Measurements from ENCODE around the gene CD79A. TPM values are rescaled to one million over a fixed set of nuclear protein-coding genes. Genes with fewer than 3 reads are reported as not detected.

Gene CD79A
- total and polyA plus RNA-seq, 2 donors (not counting 1 experiment from before 2014, with no cell fraction given) = 0.07 to 0.17 TPM

GRCh38 chr19:41915776-41916414, 38.8 kb downstream of the CD79A start:
- no peak for TF ChIP-seq CTCF (conservative IDR thresholded peaks at IDR 0.05 in 1 of 2, IDR thresholded peaks at IDR 0.05 in 1 of 2; ENCODE audit: low read depth in 1 of 2, low read length in 2 of 2)
- no peak for TF ChIP-seq EZH2 (IDR thresholded peaks at IDR 0.05; ENCODE audit: low read length, missing control alignments)
- no peaks in the 10 kb centered on the region for H3K36me3 ChIP-seq (ENCODE audit: control insufficient read depth, insufficient read depth, low read length)

GRCh38 chr19:41917676-41918075, 40.6 kb downstream of the CD79A start:
- H3K9me3 ChIP-seq (ENCODE audit: control insufficient read depth, insufficient read depth, low read depth, low read length) = no peaks in the 10 kb centered on the region
- H2AFZ ChIP-seq (ENCODE audit: low read length) = no peak overlapping the region
- H3K27ac ChIP-seq (ENCODE audit: insufficient read depth, low read length) = no peak overlapping the region
- no peak overlapping the region for H3K4me2 ChIP-seq (ENCODE audit: extremely low read depth, insufficient read depth, low read length)
- H3K4me1 ChIP-seq (ENCODE audit: control insufficient read depth, extremely low read depth, insufficient read depth, low read length) = no peaks in the 10 kb centered on the region
- no peak overlapping the region for H3K4me3 ChIP-seq (replicated peaks in 1 of 4; ENCODE audit: control extremely low read depth in 1 of 4, insufficient read depth in 1 of 4, low read depth in 3 of 4, low read length in 4 of 4)
- H3K9ac ChIP-seq (ENCODE audit: insufficient read depth, low read length) = no peak overlapping the region
- DNase-seq (ENCODE audit: low read depth in 2 of 2) = no peak
- H3K36me3 ChIP-seq (ENCODE audit: control insufficient read depth, insufficient read depth, low read length) = no peaks in the 10 kb centered on the region
- H3K79me2 ChIP-seq (ENCODE audit: control insufficient read depth, insufficient read depth, low read length) = no peaks in the 10 kb centered on the region
- TF ChIP-seq CTCF (conservative IDR thresholded peaks at IDR 0.05 in 1 of 2, IDR thresholded peaks at IDR 0.05 in 1 of 2; ENCODE audit: low read depth in 1 of 2, low read length in 2 of 2) = no peak
- TF ChIP-seq EZH2 (IDR thresholded peaks at IDR 0.05; ENCODE audit: low read length, missing control alignments) = no peak
- no peaks in the 10 kb centered on the region for H4K20me1 ChIP-seq (ENCODE audit: control insufficient read depth, extremely low read depth, insufficient read depth, low read length)
- H3K27me3 ChIP-seq (ENCODE audit: control insufficient read depth, insufficient read depth, low read length) = peaks cover 54% of the 10 kb centered on the region

More at GRCh38 chr19:41915776-41916414, 38.8 kb downstream of the CD79A start:
- no peaks in the 10 kb centered on the region for H3K4me1 ChIP-seq (ENCODE audit: control insufficient read depth, extremely low read depth, insufficient read depth, low read length)
- H3K79me2 ChIP-seq (ENCODE audit: control insufficient read depth, insufficient read depth, low read length) = no peaks in the 10 kb centered on the region
- no peak overlapping the region for H3K27ac ChIP-seq (ENCODE audit: insufficient read depth, low read length)
- no peak overlapping the region for H3K9ac ChIP-seq (ENCODE audit: insufficient read depth, low read length)
- H2AFZ ChIP-seq (ENCODE audit: low read length) = no peak overlapping the region
- H3K27me3 ChIP-seq (ENCODE audit: control insufficient read depth, insufficient read depth, low read length) = peaks cover 58% of the 10 kb centered on the region
- no peak overlapping the region for H3K4me3 ChIP-seq (replicated peaks in 1 of 4; ENCODE audit: control extremely low read depth in 1 of 4, insufficient read depth in 1 of 4, low read depth in 3 of 4, low read length in 4 of 4)
- H3K9me3 ChIP-seq (ENCODE audit: control insufficient read depth, insufficient read depth, low read depth, low read length) = no peaks in the 10 kb centered on the region
- H3K4me2 ChIP-seq (ENCODE audit: extremely low read depth, insufficient read depth, low read length) = no peak overlapping the region
- no peaks in the 10 kb centered on the region for H4K20me1 ChIP-seq (ENCODE audit: control insufficient read depth, extremely low read depth, insufficient read depth, low read length)
- DNase-seq (ENCODE audit: low read depth in 2 of 2) = no peak

- TF ChIP-seq EZH2 (IDR thresholded peaks at IDR 0.05; ENCODE audit: low read length, missing control alignments) (no peak), CTCF (conservative IDR thresholded peaks at IDR 0.05 in 1 of 2, IDR thresholded peaks at IDR 0.05 in 1 of 2; ENCODE audit: low read depth in 1 of 2, low read length in 2 of 2) (no peak)
- no peak overlapping the region for H3K27ac ChIP-seq (ENCODE audit: insufficient read depth, low read length)
- H3K9me3 ChIP-seq (ENCODE audit: control insufficient read depth, insufficient read depth, low read depth, low read length) = no peaks in the 10 kb centered on the region
- no peaks in the 10 kb centered on the region for H3K36me3 ChIP-seq (ENCODE audit: control insufficient read depth, insufficient read depth, low read length)
- H3K9ac ChIP-seq (ENCODE audit: insufficient read depth, low read length) = no peak overlapping the region
- peaks cover 58% of the 10 kb centered on the region for H3K27me3 ChIP-seq (ENCODE audit: control insufficient read depth, insufficient read depth, low read length)
- H3K4me2 ChIP-seq (ENCODE audit: extremely low read depth, insufficient read depth, low read length) = no peak overlapping the region
- H3K79me2 ChIP-seq (ENCODE audit: control insufficient read depth, insufficient read depth, low read length) = no peaks in the 10 kb centered on the region
- no peaks in the 10 kb centered on the region for H3K4me1 ChIP-seq (ENCODE audit: control insufficient read depth, extremely low read depth, insufficient read depth, low read length)
- H3K4me3 ChIP-seq (replicated peaks in 1 of 4; ENCODE audit: control extremely low read depth in 1 of 4, insufficient read depth in 1 of 4, low read depth in 3 of 4, low read length in 4 of 4) = no peak overlapping the region
- no peak for DNase-seq (ENCODE audit: low read depth in 2 of 2)
- no peaks in the 10 kb centered on the region for H4K20me1 ChIP-seq (ENCODE audit: control insufficient read depth, extremely low read depth, insufficient read depth, low read length)
- H2AFZ ChIP-seq (ENCODE audit: low read length) = no peak overlapping the region
Measured at GRCh38 chr19:41918095-41918494, 41.0 kb downstream of the CD79A start.
